Mononuclear cell (primary cell): ENCODE results near the gene TSHR. TPM values are rescaled to one million over a fixed set of nuclear protein-coding genes. Genes with fewer than 3 reads are reported as not detected.
"Not testable (repeated sequence)": the region's sequence is repeated elsewhere in the genome, so short reads cannot be mapped to it uniquely, and the experiment has no call there.

ENCODE experiments used
- H3K27me3 ChIP-seq: 2 replicates; pipeline ENCODE4 v1.6.0; 2011; ENCODE audit warnings: low read length, control low read depth; ENCODE audit not compliant: insufficient read depth
- H3K4me1 ChIP-seq: 2 replicates; pipeline ENCODE4 v1.5.1; 2011; ENCODE audit warnings: mild to moderate bottlenecking, low read length, control low read depth; ENCODE audit not compliant: insufficient read depth
- H3K4me3 ChIP-seq: 2 replicates; pipeline ENCODE4 v1.5.1; 2011; ENCODE audit warnings: mild to moderate bottlenecking, low read length, moderate library complexity
- H3K9me3 ChIP-seq: 2 replicates; pipeline ENCODE4 v1.5.1; 2011; ENCODE audit warnings: low read depth, mild to moderate bottlenecking, control low read depth, low read length
- total RNA-seq: library from RNA; depleted of rRNA; stranded (reverse); fragments of >200 nt; gene quantifications from one replicate; pipeline ENCODE4 v1.2.3, GENCODE V29; 2012

TSHR gene
- total RNA-seq, 1 donor, result 0.21 TPM

DNA sequence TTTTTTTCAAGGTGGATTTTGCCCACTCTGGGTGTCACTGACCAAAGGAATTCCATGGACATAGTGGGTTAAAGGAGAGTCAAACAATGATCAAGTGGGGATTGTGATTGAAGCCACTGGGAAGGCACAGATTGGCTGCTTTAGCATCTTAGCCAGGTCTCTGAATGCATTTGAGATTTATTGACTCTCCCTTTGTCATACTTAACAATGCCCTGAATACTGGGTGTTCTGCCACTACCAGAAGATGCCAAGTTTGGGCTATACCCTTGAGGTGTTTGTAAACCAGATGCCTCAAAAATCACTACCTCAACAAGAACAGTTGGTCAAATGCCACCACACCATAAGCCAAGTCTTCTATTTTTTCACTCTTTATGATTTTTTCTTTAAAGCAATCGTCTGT is 150.5 kb downstream of the TSHR start:
- no peaks in the 10 kb centered on the region for H3K9me3 ChIP-seq
- no peaks in the 10 kb centered on the region for H3K4me1 ChIP-seq
- no peak overlapping the region for H3K4me3 ChIP-seq
- H3K27me3 ChIP-seq, result no peaks in the 10 kb centered on the region

DNA sequence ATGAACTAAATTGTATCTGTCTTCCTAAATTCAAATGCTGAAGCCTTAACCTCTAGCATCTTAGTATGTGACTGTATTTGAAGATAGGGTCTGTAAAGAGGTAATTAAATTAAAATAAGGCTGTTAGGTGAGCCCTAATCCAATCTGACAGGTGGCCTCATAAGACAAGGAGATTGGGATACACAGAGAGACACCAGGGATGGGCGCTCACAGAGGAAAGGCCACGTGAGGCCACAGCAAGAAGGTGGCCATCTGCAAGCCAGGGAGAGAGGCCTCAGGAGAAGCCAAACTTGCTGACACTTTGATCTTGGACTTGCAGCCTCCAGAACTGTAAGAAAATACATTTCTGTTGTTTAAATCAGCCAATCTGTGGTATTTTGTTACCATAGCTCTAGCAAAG is 154.8 kb downstream of the TSHR start:
- H3K4me1 ChIP-seq, result peaks cover 15% of the 10 kb centered on the region
- no peaks in the 10 kb centered on the region for H3K9me3 ChIP-seq
- no peak overlapping the region for H3K4me3 ChIP-seq
- no peaks in the 10 kb centered on the region for H3K27me3 ChIP-seq

DNA sequence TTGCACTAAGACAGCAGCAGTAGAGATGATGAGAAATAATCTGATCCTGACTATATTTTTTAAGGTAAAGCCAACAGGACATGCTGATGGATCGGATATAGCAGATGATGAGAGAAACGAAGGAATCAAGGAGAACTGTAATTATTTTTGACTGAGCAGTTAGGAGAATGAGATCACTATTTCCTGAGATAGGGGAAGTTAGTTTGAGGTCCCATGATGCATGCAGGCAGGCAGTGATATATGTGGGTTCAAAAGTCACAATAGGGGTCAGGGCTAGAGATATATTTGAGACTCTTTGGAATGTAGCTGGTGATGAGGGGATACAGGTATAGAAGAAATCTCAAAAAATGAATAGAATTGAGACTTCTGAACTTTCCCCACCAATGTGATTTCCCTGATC is 157.8 kb downstream of the TSHR start:
- Histone ChIP-seq H3K4me3 (no peak overlapping the region), H3K9me3 (no peaks in the 10 kb centered on the region), H3K27me3 (no peaks in the 10 kb centered on the region), H3K4me1 (peaks cover 15% of the 10 kb centered on the region)

DNA sequence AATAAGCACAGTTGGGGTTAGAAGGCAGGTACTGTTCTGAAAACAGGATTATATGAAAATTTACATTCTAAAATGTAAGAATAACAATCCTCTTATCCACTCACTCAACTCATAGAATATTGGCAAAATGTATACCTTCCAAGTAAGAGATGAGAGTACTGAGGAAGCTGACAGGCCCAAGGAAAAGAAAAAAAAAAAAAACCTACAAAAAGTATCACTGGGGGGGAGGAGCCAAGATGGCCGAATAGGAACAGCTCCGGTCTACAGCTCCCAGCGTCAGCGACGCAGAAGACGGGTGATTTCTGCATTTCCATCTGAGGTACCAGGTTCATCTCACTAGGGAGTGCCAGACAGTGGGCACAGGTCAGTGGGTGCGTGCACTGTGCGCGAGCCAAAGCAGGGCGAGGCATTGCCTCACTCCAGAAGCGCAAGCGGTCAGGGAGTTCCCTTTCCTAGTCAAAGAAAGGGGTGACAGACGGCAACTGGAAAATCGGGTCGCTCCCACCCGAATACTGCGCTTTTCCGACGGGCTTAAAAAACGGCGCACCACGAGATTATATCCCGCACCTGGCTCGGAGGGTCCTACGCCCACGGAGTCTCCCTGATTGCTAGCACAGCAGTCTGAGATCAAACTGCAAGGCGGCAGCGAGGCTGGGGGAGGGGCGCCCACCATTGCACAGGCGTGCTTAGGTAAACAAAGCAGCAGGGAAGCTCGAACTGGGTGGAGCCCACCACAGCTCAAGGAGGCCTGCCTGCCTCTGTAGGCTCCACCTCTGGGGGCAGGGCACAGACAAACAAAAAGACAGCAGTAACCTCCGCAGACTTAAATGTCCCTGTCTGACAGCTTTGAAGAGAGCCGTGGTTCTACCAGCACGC is 158.8 kb downstream of the TSHR start:
- not testable (repeated sequence) for H3K4me3 ChIP-seq, H3K9me3 ChIP-seq, H3K27me3 ChIP-seq
- H3K4me1 ChIP-seq, result peaks cover 15% of the 10 kb centered on the region

DNA sequence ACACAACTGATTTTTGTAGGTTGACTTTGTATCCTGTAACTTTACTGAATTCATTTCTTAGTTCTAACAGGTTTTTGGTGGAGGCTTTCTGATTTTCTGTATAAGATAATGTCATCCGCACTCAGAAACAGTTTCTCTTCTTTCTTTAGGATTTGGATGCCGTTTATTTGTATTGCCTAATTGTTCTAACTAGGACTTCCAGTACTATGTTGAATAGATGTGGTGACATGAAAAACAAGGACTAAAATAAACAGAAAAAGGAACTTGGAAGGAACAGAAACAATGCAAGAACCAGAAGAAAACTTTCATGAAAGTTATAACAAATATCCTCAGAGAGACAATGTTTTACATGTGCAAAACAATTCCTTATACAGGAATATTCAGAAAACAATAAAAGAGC is 165.1 kb downstream of the TSHR start:
- H3K9me3 ChIP-seq, result no peaks in the 10 kb centered on the region
- no peaks in the 10 kb centered on the region for H3K27me3 ChIP-seq
- peaks cover 30% of the 10 kb centered on the region for H3K4me1 ChIP-seq
- no peak overlapping the region for H3K4me3 ChIP-seq

DNA sequence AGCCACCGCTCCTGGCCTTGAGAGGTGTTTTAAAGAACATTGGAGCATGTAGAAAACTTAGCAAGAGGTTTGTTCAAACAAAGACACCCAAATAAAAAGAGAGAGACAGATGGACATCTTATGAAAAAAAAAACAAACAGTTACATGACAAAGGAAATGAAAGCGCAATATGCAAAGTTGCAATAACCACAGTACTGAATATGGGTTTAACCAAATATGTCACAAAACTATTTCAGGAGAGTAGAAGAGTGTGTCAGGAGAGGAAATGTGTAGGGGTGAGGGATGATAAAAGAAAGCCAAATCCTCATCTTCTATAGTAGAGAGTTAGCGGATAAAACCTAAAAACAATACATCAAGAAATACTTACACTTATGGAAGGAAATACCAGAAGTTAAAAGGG is 166.9 kb downstream of the TSHR start:
- Histone ChIP-seq H3K27me3 (no peaks in the 10 kb centered on the region), H3K9me3 (no peaks in the 10 kb centered on the region), H3K4me3 (no peak overlapping the region), H3K4me1 (peaks cover 37% of the 10 kb centered on the region)

DNA sequence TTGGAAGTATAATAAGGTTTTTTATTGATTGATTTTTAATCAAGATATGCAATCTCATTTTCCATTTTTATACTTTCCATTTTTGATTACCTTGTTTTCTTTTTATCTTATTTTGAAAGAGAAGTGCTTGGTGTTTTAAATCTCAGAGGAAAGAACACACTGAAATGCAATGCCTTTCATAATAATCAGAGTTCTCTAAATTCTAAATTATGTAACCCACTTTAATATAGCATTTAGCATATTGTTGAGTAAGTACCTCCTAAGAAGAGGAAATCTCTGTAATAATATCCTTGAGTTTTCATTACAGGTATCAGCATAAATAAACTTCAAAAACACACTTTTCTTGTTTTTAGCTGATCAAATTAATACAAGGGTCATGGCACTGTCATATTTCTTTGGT is 168.4 kb downstream of the TSHR start:
- Histone ChIP-seq H3K9me3 (no peaks in the 10 kb centered on the region), H3K4me3 (no peak overlapping the region), H3K4me1 (peaks cover 47% of the 10 kb centered on the region), H3K27me3 (no peaks in the 10 kb centered on the region)

DNA sequence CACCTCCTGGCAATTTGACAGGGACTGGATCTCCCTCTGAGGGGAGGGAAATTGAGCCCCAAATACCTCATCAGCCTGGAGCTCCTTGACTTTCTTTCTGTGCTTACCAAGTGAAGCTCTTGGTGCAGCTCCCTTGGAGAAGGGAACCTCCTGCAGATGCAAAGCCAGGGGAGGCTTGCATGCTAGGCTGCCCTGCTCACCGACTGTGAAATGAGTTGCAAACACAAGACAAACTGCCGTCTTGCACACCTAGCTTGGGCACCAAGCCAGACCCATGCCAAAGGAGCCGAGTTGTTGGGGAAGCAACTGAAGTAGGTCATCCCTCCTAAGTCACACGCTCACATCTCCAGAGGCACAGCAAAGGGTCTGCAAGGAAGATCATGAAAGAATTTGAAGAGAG is 170.1 kb downstream of the TSHR start:
- Histone ChIP-seq H3K27me3 (no peaks in the 10 kb centered on the region), H3K9me3 (no peaks in the 10 kb centered on the region), H3K4me1 (peaks cover 47% of the 10 kb centered on the region), H3K4me3 (no peak overlapping the region)

DNA sequence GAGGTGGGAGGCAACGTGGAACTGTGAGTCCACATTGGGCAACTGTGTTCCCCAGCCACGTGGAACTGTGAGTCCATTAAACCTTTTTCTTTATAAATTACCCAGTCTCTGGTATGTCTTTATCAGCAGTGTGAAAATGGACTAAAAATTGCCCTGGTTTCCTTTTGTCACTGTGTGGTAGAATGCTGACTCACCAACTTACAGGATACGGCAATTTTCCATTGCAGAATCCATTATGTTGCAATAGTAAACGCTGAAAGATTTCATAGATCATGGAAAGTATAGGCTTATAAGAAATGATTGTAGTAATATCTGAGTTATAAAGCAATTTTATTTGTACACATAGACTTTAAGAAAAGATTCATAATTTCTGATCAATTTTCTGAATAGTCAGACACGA is 172.4 kb downstream of the TSHR start:
- Histone ChIP-seq H3K27me3 (no peaks in the 10 kb centered on the region), H3K4me3 (no peak overlapping the region), H3K4me1 (peaks cover 27% of the 10 kb centered on the region), H3K9me3 (no peaks in the 10 kb centered on the region)

DNA sequence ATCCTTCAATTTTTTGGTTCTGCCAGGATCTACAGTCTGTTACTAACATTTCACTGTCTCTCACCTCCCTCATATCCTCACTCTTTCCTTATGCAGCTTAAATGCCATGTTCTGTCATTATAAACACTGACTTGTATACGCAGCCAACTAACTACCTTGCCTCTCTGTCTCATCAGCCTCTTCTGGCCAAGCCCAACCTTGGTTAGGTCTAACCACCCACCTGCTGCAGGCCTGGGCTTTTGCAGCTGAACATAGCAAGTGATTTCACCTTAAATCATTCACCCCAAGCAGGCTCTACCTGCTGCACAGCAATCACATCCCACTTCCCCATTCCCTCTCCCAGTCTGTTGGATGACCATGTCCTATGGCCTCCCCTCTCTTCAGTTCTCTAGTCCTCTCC is 173.8 kb downstream of the TSHR start:
- H3K27me3 ChIP-seq, result no peaks in the 10 kb centered on the region
- H3K4me3 ChIP-seq, result no peak overlapping the region
- H3K4me1 ChIP-seq, result peaks cover 19% of the 10 kb centered on the region
- H3K9me3 ChIP-seq, result no peaks in the 10 kb centered on the region

DNA sequence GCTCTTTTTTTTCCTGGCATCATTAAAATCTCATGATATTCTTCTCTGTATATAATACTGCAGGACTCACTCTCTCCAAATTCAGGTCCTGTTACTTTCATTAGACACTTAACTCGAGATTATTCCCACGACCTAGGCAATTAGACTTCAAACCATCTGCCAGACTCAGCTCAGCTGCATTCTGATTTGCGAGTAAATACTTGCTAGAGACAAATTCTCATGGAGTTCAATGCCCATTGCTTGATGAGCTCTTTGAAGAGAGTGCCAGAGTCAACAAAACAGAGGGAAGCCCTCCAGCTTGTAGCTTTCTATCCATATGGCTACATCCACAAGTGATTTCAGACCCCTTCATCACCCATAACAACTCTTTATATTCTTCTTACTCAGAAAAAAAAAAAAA is 177.0 kb downstream of the TSHR start:
- Histone ChIP-seq H3K9me3 (no peaks in the 10 kb centered on the region), H3K4me3 (no peak overlapping the region), H3K4me1 (peaks cover 9% of the 10 kb centered on the region), H3K27me3 (no peaks in the 10 kb centered on the region)

DNA sequence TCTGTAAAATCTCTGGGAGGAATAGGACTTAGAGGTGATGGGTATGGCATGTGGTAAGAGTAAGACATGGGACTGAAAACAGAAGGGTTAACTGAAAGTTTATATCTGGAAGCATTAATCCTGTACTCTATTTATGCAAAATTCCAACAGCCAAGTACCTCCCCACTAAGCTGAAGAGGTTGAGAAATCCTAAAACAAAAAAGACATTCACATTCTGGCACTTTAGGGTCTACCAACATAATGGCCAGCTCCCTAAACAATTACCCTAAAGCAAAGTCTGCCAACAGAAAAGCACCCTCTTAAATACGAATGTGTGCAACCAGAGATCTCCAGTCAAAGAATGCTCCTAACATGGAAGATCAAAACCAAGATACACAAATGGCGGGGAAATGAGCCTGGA is 178.0 kb downstream of the TSHR start:
- H3K9me3 ChIP-seq, result no peaks in the 10 kb centered on the region
- H3K27me3 ChIP-seq, result no peaks in the 10 kb centered on the region
- no peak overlapping the region for H3K4me3 ChIP-seq
- peaks cover 1% of the 10 kb centered on the region for H3K4me1 ChIP-seq

DNA sequence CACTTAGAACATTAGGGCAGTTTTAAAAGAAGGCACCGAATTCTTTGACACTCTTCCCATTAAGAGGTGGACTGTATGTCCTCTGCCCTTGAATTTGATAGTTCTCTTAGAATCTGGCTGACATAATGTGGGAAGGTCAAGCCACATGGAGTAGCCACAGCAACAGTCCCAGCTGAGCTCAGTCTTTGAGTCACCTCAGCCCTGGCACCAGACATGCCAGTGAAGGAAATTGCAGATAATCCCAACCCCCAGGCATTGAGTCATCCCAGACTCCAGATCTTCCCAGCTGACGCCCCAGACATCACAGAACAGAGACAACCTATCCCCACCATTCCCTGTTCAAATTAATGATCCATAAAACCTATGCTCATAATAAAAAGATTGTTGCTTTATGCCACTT is 181.9 kb downstream of the TSHR start:
- no peak overlapping the region for H3K4me3 ChIP-seq
- no peaks in the 10 kb centered on the region for H3K27me3 ChIP-seq
- H3K9me3 ChIP-seq, result no peaks in the 10 kb centered on the region
- no peaks in the 10 kb centered on the region for H3K4me1 ChIP-seq

DNA sequence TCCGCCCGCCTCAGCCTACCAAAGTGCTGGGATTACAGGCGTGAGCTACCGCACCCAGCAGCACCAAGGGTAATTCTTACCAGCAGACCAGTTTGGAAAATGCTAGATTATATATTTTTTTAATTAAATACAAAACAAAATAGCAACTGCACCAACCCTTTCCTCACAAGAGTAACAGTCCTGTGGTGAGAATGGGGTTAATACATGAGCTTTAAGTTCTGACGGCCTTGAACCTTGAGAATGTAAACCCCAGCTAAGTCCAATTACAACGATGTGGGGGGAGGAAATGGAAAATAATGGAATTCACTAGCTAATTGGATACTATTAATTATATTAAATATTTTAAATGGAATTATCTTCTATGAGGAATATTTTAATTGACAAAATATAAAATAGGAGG is 183.0 kb downstream of the TSHR start:
- H3K4me1 ChIP-seq, result no peaks in the 10 kb centered on the region
- H3K4me3 ChIP-seq, result no peak overlapping the region
- no peaks in the 10 kb centered on the region for H3K27me3 ChIP-seq
- no peaks in the 10 kb centered on the region for H3K9me3 ChIP-seq

DNA sequence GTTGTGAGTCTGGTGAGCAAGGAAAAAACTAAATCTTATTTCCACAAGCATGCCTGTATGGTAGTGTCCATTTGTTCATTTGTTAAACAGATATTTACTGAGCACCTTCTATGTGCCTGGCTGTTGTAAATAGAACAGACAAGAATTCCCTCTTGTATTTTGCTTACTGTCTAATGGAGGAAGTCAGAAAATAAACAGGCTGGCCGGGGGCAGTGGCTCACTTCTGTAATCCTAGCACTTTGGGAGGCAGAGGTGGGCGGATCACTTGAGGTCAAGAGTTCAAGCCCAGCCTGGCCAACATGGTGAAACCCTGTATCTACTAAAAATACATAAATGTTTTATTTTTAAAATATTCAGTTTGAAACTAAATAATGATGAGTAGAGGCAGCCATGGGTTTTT is 186.0 kb downstream of the TSHR start:
- Histone ChIP-seq H3K4me1 (no peaks in the 10 kb centered on the region), H3K9me3 (no peaks in the 10 kb centered on the region), H3K27me3 (no peaks in the 10 kb centered on the region), H3K4me3 (no peak overlapping the region)

DNA sequence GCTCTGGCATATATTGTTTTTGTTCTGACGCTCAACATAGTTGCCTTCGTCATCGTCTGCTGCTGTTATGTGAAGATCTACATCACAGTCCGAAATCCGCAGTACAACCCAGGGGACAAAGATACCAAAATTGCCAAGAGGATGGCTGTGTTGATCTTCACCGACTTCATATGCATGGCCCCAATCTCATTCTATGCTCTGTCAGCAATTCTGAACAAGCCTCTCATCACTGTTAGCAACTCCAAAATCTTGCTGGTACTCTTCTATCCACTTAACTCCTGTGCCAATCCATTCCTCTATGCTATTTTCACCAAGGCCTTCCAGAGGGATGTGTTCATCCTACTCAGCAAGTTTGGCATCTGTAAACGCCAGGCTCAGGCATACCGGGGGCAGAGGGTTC is 188.4 kb downstream of the TSHR start:
- H3K27me3 ChIP-seq, result no peaks in the 10 kb centered on the region
- peaks cover 6% of the 10 kb centered on the region for H3K4me1 ChIP-seq
- no peak overlapping the region for H3K4me3 ChIP-seq
- H3K9me3 ChIP-seq, result no peaks in the 10 kb centered on the region
